GM21528 (cell line): ENCODE data around the gene ABCG4.
A peak's percentile ranks its signal among the peaks of the same experiment; 100 is the strongest.
"Not testable (repeated sequence)": the region's sequence is repeated elsewhere in the genome, so short reads cannot be mapped to it uniquely, and the experiment has no call there.

Experiments used
- ATAC-seq: cut with Tn5 transposase; IDR thresholded peaks from one replicate; pipeline ENCODE4 v1.9.1; 2021; ENCODE audit warnings: mild to moderate bottlenecking, moderate library complexity; ENCODE audit not compliant: unreplicated experiment, low FRiP score

The ABCG4 gene

GRCh38 chr11:119115484-119116234 is 33.2 kb upstream of the ABCG4 start:
- ATAC-seq = no peak

GRCh38 chr11:119116235-119116594 is 32.6 kb upstream of the ABCG4 start:
- no peak for ATAC-seq

GRCh38 chr11:119116601-119117000 is 32.3 kb upstream of the ABCG4 start:
- ATAC-seq = no peak

GRCh38 chr11:119117004-119117706 is 31.7 kb upstream of the ABCG4 start:
- no peak for ATAC-seq

- ATAC-seq = no peak
Measured at GRCh38 chr11:119118227-119118626, 30.6 kb upstream of the ABCG4 start.

- no peak for ATAC-seq
Measured at GRCh38 chr11:119118946-119119345, 29.9 kb upstream of the ABCG4 start.

- no peak for ATAC-seq
Measured at GRCh38 chr11:119120639-119121007, 28.2 kb upstream of the ABCG4 start.

- ATAC-seq = peak; percentile 94
Measured at GRCh38 chr11:119121008-119121810, 27.6 kb upstream of the ABCG4 start, which contains the start of gene HINFP. Gene HINFP (plus strand): TSS chr11:119121580. CDS start chr11:119126945, 5,365 bp downstream.

- ATAC-seq = no peak
Measured at GRCh38 chr11:119121811-119122124, 27.1 kb upstream of the ABCG4 start.

- no peak for ATAC-seq
Measured at GRCh38 chr11:119125821-119126220, 23.0 kb upstream of the ABCG4 start.

- no peak for ATAC-seq
Measured at GRCh38 chr11:119126675-119127268, 22.1 kb upstream of the ABCG4 start.

GRCh38 chr11:119130662-119131061 is 18.2 kb upstream of the ABCG4 start:
- ATAC-seq = no peak

- ATAC-seq = no peak
Measured at GRCh38 chr11:119134389-119134978, 14.4 kb upstream of the ABCG4 start.

GRCh38 chr11:119139276-119139675 is 9.6 kb upstream of the ABCG4 start:
- ATAC-seq = not testable (repeated sequence)

- no peak for ATAC-seq
Measured at GRCh38 chr11:119144825-119145486, 3.9 kb upstream of the ABCG4 start.

- ATAC-seq = no peak
Measured at GRCh38 chr11:119145551-119145950, 3.3 kb upstream of the ABCG4 start.

GRCh38 chr11:119147604-119148333 is 1.1 kb upstream of the ABCG4 start:
- ATAC-seq = no peak

GRCh38 chr11:119148720-119149017 is 183 bp upstream of the ABCG4 start:
- no peak for ATAC-seq

GRCh38 chr11:119149786-119150275 is 979 bp downstream of the ABCG4 start:
- ATAC-seq = no peak
